Endothelial cell of umbilical vein (primary cell): ENCODE data around the gene C8B.

Source experiments
- EZH2 ChIP-seq: IDR thresholded peaks from 2 replicates; pipeline ENCODE4 v1.6.1; 2012; ENCODE audit warnings: borderline replicate concordance, low read depth, mild to moderate bottlenecking, moderate library complexity, low read length, inconsistent platforms; ENCODE audit not compliant: severe bottlenecking
- POLR2A ChIP-seq: IDR thresholded peaks from 2 replicates; pipeline ENCODE4 v1.6.1; 2012; ENCODE audit warnings: low read depth, mild to moderate bottlenecking, control low read depth, low read length
- POLR2AphosphoS5 ChIP-seq: IDR thresholded peaks from 2 replicates; pipeline ENCODE4 v1.6.1; 2012; ENCODE audit warnings: low read depth, mild to moderate bottlenecking, control low read depth, low read length, moderate library complexity; ENCODE audit not compliant: insufficient read depth
- TF ChIP-seq, protein P1 (sequence below), 2 donors: IDR thresholded peaks; 1 replicate in 1 of 2; 2 replicates in 1 of 2; pipeline ENCODE4 v1.5.1; 2011; ENCODE audit warnings: low read length in 2 of 2, mild to moderate bottlenecking in 2 of 2, moderate library complexity in 2 of 2, control low read depth in 1 of 2, inconsistent platforms in 1 of 2, low read depth in 1 of 2; ENCODE audit not compliant: insufficient read depth in 1 of 2; ENCODE audit errors: extremely low read depth in 1 of 2
- TF ChIP-seq, protein P2 (sequence below): IDR thresholded peaks from 2 replicates; pipeline ENCODE4 v1.6.1; 2011; ENCODE audit not compliant: insufficient read depth, insufficient read length

DNA sequence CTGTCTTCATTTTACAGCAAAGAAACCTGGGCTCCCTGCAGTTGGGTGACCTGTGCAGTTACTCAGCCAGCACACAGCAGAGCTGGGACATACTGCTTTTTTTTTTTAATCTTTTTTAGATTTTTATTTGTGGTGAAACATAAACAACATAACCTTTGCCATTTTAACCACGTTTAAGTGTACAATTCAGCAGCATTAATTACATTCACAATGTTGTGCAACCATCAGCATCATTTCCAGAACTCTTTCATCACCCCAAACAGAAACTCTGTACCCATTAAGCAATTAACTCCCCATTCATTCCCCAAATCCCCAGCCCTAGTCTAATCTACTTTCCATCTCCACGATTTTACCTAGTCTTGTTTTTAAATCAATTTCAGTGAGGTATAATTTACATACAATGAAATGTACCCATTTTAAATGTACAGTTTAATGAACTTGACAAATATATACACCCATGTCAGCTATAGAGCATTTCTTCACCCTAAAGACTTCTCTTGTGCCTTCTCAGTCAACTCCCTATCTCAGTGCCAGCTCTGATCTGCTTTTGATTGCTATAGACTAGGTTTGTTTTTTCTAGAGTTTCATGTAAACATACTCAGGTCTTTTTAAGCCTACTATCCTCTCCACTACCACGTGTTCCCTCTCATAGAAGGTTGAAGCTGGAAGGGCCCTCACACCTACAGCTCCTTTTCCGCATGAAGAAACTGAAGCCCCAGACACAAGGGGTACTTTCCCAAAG lies 37.8 kb upstream of the C8B start:
- no peak for TF ChIP-seq POLR2AphosphoS5
- TF ChIP-seq, protein P1, sequence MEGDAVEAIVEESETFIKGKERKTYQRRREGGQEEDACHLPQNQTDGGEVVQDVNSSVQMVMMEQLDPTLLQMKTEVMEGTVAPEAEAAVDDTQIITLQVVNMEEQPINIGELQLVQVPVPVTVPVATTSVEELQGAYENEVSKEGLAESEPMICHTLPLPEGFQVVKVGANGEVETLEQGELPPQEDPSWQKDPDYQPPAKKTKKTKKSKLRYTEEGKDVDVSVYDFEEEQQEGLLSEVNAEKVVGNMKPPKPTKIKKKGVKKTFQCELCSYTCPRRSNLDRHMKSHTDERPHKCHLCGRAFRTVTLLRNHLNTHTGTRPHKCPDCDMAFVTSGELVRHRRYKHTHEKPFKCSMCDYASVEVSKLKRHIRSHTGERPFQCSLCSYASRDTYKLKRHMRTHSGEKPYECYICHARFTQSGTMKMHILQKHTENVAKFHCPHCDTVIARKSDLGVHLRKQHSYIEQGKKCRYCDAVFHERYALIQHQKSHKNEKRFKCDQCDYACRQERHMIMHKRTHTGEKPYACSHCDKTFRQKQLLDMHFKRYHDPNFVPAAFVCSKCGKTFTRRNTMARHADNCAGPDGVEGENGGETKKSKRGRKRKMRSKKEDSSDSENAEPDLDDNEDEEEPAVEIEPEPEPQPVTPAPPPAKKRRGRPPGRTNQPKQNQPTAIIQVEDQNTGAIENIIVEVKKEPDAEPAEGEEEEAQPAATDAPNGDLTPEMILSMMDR (IDR thresholded peaks at IDR 0.05; ENCODE audit: extremely low read depth in 1 of 2, insufficient read depth in 1 of 2, low read depth in 1 of 2, low read length in 2 of 2) = no peak
- no peak for TF ChIP-seq EZH2
- no peak for TF ChIP-seq POLR2A
- TF ChIP-seq, protein P2, sequence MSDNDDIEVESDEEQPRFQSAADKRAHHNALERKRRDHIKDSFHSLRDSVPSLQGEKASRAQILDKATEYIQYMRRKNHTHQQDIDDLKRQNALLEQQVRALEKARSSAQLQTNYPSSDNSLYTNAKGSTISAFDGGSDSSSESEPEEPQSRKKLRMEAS = no peak
